ENCODE measurements around the gene CMC1.
"Not testable (repeated sequence)": the region's sequence is repeated elsewhere in the genome, so short reads cannot be mapped to it uniquely, and the experiment has no call there.

Gene CMC1

DNA sequence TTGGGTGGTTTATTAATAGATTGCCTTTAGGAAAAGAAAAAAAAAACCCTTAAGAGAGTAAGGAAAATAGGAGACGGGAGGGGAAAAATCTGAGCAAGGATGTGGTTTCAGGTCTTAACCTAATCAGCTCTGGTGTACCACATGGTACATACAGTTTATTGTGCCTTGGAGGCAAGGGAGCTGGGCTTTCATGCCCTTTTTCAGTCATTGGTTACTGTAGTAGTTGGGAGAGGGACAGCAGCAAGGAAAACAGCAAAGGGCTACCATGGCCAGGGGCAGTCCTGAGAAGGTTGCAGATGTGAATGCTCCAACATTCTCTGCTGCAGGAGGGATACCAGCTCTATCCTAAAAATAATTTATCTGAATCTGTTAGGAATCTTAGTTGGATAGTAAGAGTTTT, 5.9 kb downstream of the CMC1 start:
- DNase-seq: no peak

DNA sequence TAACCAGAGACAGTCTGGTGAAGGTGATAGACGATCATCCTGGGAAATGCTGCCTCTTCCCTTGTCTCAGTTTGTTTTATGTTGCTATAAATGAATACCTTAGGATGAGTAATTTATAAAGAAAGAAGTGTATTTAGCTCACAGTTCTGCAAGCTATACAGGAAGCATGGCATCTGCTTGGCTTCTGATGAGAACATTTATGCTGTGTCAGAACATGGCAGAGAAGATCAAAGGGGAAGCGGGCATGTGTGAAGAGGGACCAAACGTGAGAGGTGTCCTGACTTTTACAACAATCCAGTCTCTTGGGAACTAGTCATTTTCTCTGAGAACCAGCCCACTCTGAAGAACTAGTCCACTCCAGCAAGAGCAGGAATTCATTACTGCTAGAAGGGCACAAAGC, 9.6 kb downstream of the CMC1 start:
- DNase-seq: no peak

DNA sequence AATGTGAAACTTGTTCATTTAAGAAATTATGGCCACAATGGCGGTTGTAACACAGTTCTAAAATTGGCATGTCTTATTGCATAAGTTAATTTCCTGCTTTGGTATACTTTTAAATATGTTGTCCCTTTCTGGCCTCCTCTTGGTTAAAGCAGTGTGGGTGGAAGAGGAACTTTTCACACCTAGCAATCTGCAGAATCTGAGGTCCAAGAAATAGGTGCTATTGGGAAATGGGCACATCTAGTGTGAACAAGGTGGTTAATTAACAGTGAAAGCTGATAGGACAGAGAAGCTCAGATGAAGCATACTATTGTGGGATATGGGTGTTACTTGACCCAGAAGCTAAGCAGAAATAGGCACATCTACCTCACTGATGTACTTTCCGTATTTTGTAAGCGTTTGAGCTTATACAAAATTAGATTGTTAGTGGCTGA, 10.6 kb downstream of the CMC1 start:
- no peak for DNase-seq

DNA sequence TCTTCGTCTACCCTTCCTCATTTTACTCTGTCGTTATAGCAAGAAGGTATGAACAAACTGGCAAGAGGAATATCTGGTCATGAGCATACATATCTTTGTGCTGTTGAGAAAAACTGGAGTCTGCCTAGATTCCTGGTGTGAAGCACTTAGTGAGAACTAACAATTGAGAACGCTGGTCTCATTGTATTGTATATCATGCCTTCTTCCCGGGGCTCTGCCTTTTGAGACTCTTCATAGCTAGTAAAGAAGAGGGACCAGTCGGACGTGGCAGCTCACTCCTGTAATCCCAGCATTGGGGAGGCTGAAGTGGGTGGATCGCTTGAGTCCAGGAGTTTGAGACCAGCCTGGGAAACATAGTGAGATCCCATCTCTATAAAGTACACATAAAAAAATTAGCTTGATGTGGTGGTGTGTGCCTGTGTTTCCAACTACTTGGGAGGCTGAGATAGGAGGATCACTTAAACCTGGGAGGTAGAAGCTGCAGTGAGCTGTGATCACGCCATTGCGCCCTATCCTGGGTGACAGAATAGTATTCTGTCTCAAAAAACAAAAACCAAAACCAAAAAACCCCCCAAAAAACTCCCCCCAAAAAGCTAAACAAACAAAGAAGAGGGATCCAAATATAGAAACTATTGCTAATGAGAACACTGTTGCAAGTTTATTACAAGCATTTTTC, 11.8 kb downstream of the CMC1 start:
- no peak for DNase-seq

DNA sequence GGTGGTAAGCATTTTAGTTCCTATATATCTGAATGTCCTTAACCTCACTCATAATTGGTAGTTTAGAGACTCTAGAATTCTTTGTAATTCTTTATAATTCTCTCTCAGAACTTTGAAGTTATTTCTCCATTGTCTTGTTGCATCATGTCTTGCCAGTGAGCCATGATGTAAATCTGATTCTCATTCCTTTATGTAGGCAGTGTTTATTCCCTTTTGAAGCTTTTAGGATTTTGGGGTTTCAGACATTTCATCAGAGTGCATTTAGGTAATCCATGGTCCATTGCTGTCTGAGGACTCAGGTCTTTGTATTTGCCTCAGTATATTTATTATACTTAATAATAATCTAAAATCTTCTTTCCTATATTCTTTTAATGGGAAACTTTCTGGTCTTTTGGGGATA, 20.6 kb downstream of the CMC1 start:
- no peak for DNase-seq

DNA sequence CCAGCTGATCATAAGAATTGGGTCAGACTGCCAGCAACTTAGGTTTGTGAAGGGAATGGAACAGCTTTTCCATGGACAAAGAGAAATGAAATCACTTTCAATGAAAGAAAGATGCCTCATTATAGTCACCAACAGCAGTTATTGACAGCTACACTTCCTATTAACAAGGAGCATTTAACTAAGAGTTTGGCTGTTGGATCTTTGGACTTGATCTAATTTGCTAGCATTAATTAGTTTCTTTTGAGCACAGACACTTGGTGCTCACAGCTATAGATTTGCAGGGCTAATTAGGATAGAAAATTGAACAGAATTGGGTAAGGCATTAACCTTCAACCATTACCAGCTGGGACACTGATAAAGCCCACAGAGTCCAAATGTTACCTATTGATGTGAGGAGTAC, 24.2 kb downstream of the CMC1 start:
- no peak for DNase-seq

DNA sequence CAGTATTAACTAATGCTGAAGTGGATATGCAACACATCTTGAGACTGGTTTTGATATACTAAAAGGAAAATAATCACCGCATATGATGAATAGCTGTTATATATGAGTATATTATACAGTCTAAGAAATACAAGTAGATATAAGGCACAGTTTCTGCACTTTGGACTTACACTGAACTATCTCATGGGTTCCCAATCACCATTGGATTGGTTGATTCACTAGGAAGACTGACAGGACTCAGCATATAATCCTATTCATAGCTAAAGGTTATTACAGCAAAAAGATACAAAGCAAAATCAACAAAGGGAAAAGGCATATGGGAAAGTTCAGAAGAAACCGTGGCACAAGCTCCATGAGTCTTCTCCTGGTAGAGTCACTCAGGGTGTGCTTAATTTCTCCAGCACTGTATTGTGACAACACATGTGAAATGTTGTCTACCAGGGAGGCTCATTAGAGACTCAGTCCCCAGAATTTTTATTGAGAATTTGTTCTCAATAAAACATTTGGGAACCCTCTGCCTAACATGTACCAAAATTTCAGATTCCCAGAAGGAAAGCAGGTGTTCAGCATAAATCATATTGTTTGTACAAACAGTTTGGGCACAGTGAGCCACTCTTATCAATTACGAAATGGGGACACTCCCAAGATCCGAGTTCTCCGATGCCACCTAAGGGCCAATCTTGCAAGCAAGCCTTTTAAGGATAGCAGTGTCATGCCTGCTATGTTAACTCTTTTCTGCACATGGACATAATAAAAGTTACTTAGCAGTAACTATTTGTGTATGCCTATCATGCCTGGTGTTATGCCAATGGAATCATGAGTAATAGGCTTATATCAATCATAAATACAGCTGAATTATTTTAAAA, 26.8 kb downstream of the CMC1 start:
- DNase-seq: no peak

DNA sequence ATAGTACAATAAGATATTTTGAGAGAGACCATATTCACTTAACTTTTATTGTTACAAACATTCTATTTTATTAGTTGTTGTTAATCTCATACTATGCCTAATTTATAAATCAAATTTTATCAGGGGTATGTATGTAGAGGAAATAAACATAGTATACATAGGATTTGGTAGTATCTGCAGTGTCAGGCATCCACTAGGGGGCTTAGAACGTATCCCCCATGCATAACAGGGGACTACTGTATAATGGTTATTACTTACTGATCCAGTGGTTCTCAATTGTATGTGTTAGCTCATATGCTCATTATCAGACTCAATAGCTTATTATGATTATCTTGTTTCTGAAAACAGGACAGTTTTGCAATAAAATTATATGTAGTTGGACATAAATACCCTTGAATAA, 27.6 kb downstream of the CMC1 start:
- no peak for DNase-seq

DNA sequence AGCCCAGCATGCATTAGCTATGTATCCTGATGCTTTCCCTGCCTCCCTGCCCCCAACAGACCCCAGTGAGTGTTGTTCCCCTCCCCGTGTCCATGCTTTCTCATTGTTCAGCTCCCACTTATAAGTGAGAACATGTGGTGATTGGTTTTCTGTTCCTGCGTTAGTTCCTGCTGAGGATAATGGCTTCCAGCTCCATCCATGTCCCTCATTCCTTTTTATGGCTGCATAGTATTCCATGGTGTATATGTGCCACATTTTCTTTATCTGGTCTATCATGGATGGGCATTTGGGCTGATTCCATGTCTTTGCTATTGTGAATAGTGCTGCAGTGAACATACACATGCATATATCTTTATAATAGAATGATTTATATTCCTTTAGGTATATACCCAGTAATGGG, 28.5 kb downstream of the CMC1 start:
- DNase-seq: not testable (repeated sequence)

DNA sequence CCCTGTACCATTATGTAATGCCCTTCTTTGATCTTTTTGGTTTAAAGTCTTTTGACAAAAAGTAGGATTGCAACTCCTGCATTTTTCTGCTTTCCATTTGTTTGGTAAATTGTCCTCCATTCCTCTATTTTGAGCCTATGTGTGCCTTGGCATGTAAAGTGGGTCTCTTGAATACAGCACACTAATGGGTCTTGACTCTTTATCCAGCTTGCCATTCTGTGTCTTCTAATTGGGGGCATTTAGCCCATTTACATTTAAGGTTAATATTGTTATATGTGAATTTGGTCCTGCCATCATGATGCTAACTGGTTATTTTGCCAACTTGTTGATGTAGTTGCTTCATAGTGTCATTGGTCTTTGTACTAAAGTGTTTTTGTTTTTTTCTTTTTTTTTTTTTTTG, 32.4 kb downstream of the CMC1 start:
- DNase-seq: no peak

DNA sequence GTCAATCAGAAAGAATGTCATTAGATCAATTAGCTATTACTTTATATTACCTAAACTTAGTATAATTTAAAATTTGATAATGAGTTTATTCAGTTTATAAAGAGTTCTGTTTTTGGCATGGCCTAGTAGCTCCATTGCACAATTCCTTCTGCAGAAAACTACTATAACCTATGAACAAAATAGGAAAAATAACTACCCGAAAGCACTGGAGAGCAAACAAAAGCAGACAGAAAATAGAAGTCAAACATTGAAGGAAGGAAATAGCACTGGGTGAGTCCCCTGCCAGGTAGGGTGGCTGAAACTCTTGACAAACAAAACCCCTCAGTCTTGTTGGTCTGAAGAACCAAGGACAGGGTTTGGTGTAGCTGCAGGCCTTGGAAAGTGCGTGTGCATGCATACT, 37.5 kb downstream of the CMC1 start:
- DNase-seq: no peak

DNA sequence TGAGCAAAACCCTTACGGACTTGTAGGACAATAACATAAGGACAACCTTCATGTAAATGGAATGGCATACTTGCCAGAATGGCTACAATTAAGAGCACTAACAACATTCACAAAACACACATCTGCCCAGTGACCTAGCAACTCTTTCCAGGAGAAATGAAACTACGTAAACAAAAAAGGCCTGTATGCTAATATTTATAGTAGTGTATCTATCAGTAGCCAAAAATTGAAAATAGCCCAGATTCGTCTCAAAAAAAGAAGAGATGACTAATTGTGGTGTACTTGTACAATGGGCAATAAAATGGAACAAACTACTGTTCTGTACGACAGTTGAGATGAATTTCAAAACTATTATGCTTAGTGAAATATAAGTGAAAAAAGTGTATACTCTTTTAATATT, 38.4 kb downstream of the CMC1 start:
- no peak for DNase-seq

DNA sequence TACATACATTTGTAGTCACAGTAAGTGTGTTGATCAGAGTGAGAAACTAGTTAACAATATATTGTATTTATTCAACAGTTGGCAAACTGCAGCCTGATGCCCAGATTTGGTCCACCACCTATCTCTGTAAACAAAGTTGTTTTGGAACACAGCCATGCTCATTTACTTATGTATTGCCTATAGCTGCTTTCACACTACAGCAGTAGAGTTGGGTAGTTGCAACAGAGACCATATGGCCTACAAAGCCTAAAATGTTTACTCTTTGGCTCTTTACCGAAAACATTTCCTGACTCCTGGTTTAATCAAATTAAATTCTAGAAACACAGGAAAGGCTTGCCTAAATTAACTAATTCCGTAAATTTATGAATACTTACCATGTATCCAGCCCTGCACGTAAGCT, 39.4 kb downstream of the CMC1 start:
- DNase-seq: no peak

DNA sequence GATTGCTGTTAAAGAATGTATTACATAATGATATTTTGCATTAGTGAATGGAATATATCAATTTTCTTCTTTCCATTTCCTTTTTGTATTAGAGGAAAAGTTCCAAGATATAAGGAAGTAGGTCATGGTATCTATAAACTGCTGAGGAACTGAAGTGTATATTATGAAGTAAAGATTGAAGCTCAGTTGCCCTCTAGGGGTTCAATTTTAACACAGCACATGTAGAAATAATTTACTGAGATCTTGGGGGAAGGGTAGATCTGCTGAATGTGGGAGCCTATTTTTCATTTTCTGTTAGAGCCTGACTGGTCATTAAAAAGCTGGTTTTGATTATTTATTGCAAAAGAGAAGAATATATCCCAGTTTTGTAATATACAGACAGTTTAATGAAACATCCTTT, 45.2 kb downstream of the CMC1 start:
- no peak for DNase-seq

DNA sequence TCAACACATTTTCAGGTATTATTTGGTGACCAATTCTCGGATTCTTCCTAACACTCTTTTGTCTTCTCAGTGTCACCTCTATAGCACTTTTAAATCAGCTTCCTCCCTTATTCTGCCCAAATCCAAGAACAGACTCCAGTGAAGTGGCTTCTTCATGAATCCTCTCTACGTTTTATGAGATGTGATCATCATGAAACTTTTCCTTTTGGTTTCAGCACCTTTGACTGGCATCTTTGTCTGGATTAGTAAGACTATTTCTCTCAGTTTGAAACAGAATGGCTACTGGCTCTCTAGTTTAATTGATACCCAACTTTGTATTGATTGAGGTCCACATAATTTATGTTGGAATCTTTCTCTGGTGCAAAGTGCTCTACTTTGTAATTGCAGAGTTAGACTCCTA, 45.6 kb downstream of the CMC1 start:
- no peak for DNase-seq

DNA sequence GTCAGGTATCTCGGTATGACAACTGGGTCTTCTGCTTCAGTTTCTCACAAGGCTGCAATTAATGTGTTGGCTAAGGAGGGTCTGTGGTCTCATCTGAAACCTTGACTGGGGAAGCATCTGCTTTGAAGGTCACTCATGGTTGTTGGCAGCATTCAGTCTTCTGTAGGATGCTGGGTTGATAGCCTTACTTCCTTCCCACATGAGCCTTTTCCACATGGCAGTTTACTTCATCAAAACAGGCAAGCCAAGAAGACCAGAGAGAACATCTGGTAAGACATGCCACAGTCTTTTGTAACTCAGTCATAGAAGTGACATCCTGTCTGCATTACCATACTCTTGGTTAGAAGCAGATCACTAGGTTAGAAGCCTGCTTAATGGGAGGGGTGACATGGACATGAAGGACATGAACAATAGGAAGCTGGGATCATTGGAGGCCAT, 49.5 kb downstream of the CMC1 start:
- no peak for DNase-seq

DNA sequence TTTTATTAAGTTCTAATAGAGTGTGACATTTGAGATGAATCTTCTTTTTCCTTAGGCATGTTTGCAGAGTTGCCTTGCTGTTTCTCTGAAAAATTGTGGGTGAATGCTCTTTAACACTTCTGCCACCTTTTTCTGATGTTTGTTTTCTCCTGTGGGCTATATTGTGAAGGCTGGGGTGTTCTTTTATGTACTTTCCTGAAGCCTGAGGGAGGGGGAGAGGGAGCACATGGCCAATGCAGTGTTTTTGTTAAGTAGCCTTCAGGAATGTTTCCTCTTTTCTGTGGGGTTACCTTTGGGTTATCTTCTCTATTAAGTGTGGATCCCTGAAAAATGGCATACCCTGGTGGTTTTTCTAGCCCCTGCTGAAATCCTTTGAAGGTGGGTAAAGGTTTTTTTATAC, 50.2 kb downstream of the CMC1 start:
- DNase-seq: no peak

DNA sequence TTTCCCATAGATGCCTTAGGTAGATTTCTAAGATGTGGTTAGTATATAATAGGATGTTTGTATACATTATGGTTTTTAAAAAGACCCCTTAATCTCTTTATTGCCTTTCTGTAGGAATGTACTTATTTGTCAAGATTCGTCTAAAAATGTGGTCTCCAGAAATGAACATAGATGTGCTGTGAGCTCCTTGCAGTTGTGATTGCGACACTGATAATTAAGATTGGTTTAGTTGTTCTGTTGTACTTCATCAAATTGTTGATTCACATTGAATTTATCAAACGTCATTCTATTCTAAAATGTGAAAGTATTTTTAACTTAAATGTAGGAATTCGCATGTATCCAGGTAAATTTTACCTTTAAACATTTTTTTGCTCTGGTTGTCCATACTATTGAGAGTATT, 51.2 kb downstream of the CMC1 start:
- DNase-seq: no peak

DNA sequence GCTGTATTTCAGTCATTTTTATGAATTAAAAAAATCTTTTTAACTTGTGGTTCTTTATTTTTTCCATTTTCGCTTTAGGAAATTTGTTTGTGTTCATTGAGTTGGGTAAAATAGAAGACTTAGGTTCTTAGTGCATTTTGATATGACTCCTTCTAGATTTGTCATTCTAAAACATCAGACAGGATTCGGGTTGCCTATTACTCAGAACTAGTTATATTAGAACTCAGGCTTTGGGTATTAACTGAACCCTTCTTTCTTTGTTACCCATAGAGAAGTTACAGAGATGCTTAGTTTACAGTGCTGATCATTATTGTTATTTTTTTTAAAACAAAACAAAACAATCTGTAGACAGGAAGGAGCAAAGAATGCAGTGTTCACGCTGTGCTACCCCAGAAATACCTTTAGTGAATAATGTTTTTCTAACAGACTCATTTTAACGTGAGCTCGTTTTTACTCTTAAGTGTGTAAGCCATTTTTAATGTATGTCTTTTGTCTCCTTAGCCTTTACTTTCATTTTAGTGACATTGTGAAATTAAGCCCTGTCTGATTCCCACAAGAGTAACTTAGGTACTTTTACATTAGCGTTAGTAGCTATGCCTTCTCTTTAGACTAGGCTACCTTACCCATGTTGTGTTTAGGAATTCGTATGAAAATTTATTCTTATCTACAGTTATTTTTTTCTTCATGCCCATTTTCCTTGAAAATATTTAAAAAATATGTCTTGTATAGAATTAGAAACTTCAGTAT, 53.4 kb downstream of the CMC1 start:
- no peak for DNase-seq

DNA sequence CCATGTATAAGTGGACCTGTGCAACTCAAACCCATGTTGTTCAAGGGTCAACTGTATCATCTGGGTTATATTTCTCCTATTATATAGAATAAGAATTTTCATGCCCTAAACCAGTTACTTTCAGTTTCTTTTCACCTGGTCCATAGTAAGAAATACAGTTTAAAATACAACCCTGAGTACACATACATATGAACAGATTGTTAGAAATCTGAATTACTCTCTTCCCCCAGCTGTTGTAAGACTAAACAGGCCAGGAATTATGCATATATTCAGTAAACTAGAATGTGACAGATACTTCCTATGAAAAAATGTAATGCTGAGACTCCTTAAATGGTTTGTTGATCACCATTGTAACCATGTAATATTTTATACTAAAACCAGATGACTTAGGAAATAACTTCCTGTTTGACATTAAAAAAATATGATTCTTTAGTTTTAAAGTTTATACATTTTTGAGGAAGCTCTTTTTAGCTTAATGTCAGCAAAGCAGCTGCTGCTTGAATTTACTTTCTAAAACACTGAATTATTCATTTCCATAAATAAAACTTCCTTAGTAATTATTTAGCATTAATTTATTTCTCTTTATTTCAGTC, 54.6 kb downstream of the CMC1 start:
- DNase-seq: no peak

DNA sequence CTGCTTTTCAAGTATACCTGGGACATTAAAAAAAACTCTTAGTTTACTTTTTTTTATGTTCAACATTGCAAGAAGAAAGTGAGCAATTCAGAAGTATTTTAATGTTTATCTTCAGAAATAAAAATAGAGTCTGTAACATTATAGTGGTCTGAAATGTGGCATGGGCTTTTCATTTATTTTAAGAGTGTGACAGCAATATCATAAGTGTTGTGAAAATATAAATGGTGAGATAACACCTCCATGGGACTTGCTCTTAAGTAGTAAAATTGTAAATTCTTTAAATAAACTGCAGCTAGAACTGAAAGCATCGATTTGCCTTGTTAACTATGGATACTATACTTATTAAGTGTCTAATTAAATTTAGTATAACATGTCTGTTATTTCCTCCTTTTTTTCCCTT, 58.3 kb downstream of the CMC1 start:
- DNase-seq: no peak

DNA sequence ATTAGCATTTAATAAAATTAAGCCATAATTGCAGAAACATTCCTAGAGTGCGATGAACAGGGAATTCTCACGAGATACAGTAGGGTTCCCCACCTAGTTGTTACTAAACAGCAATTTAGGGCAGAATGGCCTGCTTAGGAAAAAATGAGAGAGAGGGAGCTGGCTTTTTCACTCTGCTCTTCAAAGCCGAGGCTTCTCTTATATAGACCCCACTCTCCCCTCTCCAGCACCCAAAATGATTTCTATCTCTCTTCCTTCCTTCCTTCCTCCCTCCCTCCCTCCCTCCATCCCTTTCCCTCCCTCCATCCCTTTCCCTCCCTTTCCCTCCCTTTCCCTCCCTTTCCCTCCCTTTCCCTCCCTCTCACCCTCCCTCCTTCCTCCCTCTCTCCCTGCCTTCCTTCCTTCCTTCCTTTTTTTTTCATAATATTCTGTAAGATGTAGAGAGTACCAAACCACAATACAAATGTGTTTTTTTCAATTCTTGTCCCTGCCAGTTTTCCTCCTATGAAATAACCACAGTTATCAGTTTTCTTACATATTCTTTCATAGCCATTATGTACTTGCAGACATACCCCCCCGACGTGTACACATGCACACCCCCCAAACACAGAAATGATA, 59.0 kb downstream of the CMC1 start:
- DNase-seq: no peak

DNA sequence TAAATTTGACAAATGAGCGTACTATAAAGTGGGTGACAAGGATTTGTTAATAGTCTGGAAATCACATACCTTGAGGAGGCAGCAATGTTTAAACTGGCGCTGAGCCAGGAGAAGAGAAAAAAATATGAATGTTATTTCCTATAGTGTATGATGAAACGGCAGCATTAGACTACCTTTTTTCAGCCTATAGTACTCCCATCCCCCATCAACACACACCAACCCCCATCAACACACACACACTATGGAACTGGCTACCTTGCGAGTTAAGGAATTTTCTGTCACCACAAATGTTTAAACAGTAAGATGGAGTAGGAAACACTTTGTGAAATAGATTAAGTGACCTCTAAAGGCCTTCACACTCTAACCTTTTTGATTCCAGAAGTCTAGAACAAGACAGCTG, 60.3 kb downstream of the CMC1 start:
- no peak for DNase-seq

Data from CD4-positive, alpha-beta T cell treated with Interferon gamma for 1 hour (primary cell).